Measurements from ENCODE around the gene DDIAS. TPM values are rescaled to one million over a fixed set of nuclear protein-coding genes. Genes with fewer than 3 reads are reported as not detected.
A peak's percentile ranks its signal among the peaks of the same experiment; 100 is the strongest.

DDIAS gene
- total and polyA plus RNA-seq, 10 of the 15 experiments (the other 5 are each of a cell fraction or from before 2014, with no cell fraction given), result 6.9 to 27.8 (median 12.9) TPM

DNA sequence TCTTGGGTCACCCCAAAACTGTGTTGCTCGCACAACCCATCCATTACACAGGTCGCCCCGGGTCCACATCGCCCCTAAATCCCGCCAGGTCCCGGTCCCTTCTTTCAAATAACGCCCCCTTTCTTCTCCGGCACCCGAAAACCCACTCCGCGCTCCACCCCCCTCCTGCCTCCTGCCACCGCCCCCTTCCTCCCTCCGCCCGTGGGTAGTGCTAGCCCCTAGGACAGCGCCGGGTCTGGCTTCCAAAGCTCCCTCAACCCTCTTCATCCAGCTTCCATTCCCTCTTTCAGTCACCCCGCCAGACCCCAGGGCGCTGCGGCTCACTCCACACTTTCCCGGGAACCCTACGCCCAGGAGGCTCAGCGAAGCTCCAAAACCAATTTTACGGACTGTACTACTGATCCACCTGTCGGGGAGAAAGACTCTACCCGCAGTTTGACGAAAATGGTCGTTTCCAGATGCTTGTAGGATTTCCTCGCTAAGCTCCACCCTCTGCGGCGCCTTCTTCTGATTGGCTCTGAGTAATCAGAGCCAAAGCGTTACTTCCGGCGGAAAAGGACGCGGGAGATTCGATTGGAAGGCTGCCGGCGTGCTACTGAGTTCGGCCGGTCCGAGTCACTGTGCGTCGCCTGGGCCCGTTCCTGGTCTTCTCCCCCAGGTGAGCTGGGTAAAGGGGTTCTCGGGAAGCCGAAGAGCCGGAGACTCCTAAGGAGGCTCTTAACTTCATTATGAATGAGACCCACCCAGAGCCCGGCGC is at the start of gene DDIAS (continued):
- TF ChIP-seq ZNF274 (IDR thresholded peaks at IDR 0.05; ENCODE audit: insufficient read depth, insufficient read length), result no peak
- TF ChIP-seq TARDBP (IDR thresholded peaks at IDR 0.05; ENCODE audit: borderline replicate concordance), result peak; percentile 10; the same call in 1 of the 2 replicates
- TF ChIP-seq BMI1 (IDR thresholded peaks at IDR 0.05; ENCODE audit: borderline replicate concordance), result no peak
- TF ChIP-seq EGR1 (IDR thresholded peaks at IDR 0.05; ENCODE audit: borderline replicate concordance in 1 of 2, low read depth in 2 of 2, low read length in 2 of 2), result peak in 1 of 2 experiments; percentile 56; a peak in 1 of 3 replicates
- TF ChIP-seq STAT1 (conservative IDR thresholded peaks at IDR 0.05), result 0 out of 2 replicates have a peak, but pooled peaks have one; percentile 52
- TF ChIP-seq GATAD2B (conservative IDR thresholded peaks at IDR 0.05; ENCODE audit: low read depth), result no peak
- peak; percentile 61 for TF ChIP-seq PKNOX1 (IDR thresholded peaks at IDR 0.05)
- no peak for TF ChIP-seq ASH2L (IDR thresholded peaks at IDR 0.05; ENCODE audit: borderline replicate concordance, low read depth)
- TF ChIP-seq, protein P1, sequence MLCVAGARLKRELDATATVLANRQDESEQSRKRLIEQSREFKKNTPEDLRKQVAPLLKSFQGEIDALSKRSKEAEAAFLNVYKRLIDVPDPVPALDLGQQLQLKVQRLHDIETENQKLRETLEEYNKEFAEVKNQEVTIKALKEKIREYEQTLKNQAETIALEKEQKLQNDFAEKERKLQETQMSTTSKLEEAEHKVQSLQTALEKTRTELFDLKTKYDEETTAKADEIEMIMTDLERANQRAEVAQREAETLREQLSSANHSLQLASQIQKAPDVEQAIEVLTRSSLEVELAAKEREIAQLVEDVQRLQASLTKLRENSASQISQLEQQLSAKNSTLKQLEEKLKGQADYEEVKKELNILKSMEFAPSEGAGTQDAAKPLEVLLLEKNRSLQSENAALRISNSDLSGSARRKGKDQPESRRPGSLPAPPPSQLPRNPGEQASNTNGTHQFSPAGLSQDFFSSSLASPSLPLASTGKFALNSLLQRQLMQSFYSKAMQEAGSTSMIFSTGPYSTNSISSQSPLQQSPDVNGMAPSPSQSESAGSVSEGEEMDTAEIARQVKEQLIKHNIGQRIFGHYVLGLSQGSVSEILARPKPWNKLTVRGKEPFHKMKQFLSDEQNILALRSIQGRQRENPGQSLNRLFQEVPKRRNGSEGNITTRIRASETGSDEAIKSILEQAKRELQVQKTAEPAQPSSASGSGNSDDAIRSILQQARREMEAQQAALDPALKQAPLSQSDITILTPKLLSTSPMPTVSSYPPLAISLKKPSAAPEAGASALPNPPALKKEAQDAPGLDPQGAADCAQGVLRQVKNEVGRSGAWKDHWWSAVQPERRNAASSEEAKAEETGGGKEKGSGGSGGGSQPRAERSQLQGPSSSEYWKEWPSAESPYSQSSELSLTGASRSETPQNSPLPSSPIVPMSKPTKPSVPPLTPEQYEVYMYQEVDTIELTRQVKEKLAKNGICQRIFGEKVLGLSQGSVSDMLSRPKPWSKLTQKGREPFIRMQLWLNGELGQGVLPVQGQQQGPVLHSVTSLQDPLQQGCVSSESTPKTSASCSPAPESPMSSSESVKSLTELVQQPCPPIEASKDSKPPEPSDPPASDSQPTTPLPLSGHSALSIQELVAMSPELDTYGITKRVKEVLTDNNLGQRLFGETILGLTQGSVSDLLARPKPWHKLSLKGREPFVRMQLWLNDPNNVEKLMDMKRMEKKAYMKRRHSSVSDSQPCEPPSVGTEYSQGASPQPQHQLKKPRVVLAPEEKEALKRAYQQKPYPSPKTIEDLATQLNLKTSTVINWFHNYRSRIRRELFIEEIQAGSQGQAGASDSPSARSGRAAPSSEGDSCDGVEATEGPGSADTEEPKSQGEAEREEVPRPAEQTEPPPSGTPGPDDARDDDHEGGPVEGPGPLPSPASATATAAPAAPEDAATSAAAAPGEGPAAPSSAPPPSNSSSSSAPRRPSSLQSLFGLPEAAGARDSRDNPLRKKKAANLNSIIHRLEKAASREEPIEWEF (IDR thresholded peaks at IDR 0.05; ENCODE audit: insufficient replicate concordance, low read depth, low read length), result no peak
- peak; percentile 8; the same call in 1 of the 2 replicates for TF ChIP-seq BACH1 (IDR thresholded peaks at IDR 0.05; ENCODE audit: borderline replicate concordance)
- 0 out of 2 replicates have a peak, but pooled peaks have one; percentile 47 for TF ChIP-seq POLR2AphosphoS5 (IDR thresholded peaks at IDR 0.05; ENCODE audit: low read length)
- peak; percentile 35; the same call in 1 of the 2 replicates for TF ChIP-seq NFIC (IDR thresholded peaks at IDR 0.05; ENCODE audit: low read depth, low read length)
- TF ChIP-seq SP1 (IDR thresholded peaks at IDR 0.05; ENCODE audit: low read depth, low read length), result peak; percentile 59
- TF ChIP-seq RAD51 (IDR thresholded peaks at IDR 0.05), result no peak
- peak; percentile 89 for TF ChIP-seq GABPA (IDR thresholded peaks at IDR 0.05; ENCODE audit: low read depth)
